ENCODE results near the gene UGT1A10. TPM values are rescaled to one million over a fixed set of nuclear protein-coding genes. Genes with fewer than 3 reads are reported as not detected.

The UGT1A10 gene
- total and polyA plus RNA-seq, 10 of the 15 experiments (the other 5 are each of a cell fraction or from before 2014, with no cell fraction given), result not detected

- FAIRE-seq (no peak), DNase-seq (ENCODE audit: low read depth, low spot score) (no peak), ATAC-seq (no peak)
- ChIA-PET CTCF (interaction anchor here (1.0 kb wide), 1 partner anchor 201 kb away, joined by 3 read pairs; no protein-coding TSS in a partner anchor), POLR2A (no interaction called here), RAD21 (ENCODE audit: unreplicated experiment) (no interaction called here), SMC1A (ENCODE audit: uncharacterized antibody, unreplicated experiment) (no interaction called here)
- in situ Hi-C loops (cut with MboI), result no loop called here
- no peaks in the 10 kb centered on the region; the same call in 1 of the 3 replicates for H3K9me3 ChIP-seq (replicated peaks; ENCODE audit: control insufficient read depth, insufficient read depth, low read length)
- intact Hi-C loops (cut with micrococcal nuclease; ENCODE audit: unreplicated experiment), result loop anchor here (10.0 kb wide), 1 partner anchor 228 kb away; no protein-coding TSS in a partner anchor
- H3K27me3 ChIP-seq (replicated peaks in 1 of 2; ENCODE audit: control insufficient read depth in 2 of 2, insufficient read depth in 2 of 2, low read length in 1 of 2), result peaks cover 0 to 4% of the 10 kb centered on the region in 2 experiments; a peak in 2 of 4 replicates
- H3K36me3 ChIP-seq (ENCODE audit: control insufficient read depth in 2 of 2, insufficient read depth in 2 of 2, low read length in 1 of 2), result no peaks in the 10 kb centered on the region
- BruUV-seq (replicated peaks), result no TSS peak
- H3K4me2 ChIP-seq (ENCODE audit: control insufficient read depth, insufficient read depth), result no peak overlapping the region
- no peak overlapping the region for H3K9ac ChIP-seq (ENCODE audit: control insufficient read depth, insufficient read depth, low read length)
- no peaks in the 10 kb centered on the region for H3K4me1 ChIP-seq (ENCODE audit: control insufficient read depth, insufficient read depth, low read length)
- no peak overlapping the region for H2AFZ ChIP-seq (ENCODE audit: control insufficient read depth, low read depth, low read length)
- H4K20me1 ChIP-seq (ENCODE audit: control insufficient read depth, insufficient read depth), result no peaks in the 10 kb centered on the region
- H3K4me3 ChIP-seq, result no peak overlapping the region
- H3K79me2 ChIP-seq (ENCODE audit: control insufficient read depth, insufficient read depth, low read length), result no peaks in the 10 kb centered on the region
- WGBS (ENCODE audit: insufficient coverage, insufficient replicate concordance, low lambda C conversion rate, missing lambda C conversion rate), result 71% methylated on average over 7 of the region's 7 CpGs
- no peak overlapping the region for H3K27ac ChIP-seq (ENCODE audit: control insufficient read depth, insufficient read depth)
- TF ChIP-seq RUNX3 (IDR thresholded peaks at IDR 0.05; ENCODE audit: low read length), result no peak
- TF ChIP-seq USF1 (IDR thresholded peaks at IDR 0.05; ENCODE audit: borderline replicate concordance, extremely low read length, insufficient read depth, low read depth, low read length), result no peak
- TF ChIP-seq, protein P1, sequence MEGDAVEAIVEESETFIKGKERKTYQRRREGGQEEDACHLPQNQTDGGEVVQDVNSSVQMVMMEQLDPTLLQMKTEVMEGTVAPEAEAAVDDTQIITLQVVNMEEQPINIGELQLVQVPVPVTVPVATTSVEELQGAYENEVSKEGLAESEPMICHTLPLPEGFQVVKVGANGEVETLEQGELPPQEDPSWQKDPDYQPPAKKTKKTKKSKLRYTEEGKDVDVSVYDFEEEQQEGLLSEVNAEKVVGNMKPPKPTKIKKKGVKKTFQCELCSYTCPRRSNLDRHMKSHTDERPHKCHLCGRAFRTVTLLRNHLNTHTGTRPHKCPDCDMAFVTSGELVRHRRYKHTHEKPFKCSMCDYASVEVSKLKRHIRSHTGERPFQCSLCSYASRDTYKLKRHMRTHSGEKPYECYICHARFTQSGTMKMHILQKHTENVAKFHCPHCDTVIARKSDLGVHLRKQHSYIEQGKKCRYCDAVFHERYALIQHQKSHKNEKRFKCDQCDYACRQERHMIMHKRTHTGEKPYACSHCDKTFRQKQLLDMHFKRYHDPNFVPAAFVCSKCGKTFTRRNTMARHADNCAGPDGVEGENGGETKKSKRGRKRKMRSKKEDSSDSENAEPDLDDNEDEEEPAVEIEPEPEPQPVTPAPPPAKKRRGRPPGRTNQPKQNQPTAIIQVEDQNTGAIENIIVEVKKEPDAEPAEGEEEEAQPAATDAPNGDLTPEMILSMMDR (IDR thresholded peaks at IDR 0.05 in 2 of 3, conservative IDR thresholded peaks at IDR 0.05 in 1 of 3; ENCODE audit: control insufficient read depth in 2 of 3, extremely low read depth in 1 of 3, insufficient read depth in 1 of 3, low read depth in 3 of 3, low read length in 3 of 3), result no peak
- no peak for TF ChIP-seq BMI1 (IDR thresholded peaks at IDR 0.05; ENCODE audit: borderline replicate concordance)
- no peak for TF ChIP-seq NR2C2 (IDR thresholded peaks at IDR 0.05; ENCODE audit: borderline replicate concordance, control insufficient read depth, insufficient read length, low read depth)
- no peak for TF ChIP-seq HCFC1 (IDR thresholded peaks at IDR 0.05; ENCODE audit: low read length)
- TF ChIP-seq POLR2AphosphoS5 (IDR thresholded peaks at IDR 0.05; ENCODE audit: low read length), result no peak
- TF ChIP-seq E2F8 (IDR thresholded peaks at IDR 0.05; ENCODE audit: low read depth, partially characterized antibody), result no peak
- TF ChIP-seq HDAC2 (IDR thresholded peaks at IDR 0.05), result no peak
- TF ChIP-seq PAX5 (IDR thresholded peaks at IDR 0.05; ENCODE audit: borderline replicate concordance, low read depth, low read length), result no peak
- no peak for TF ChIP-seq RAD51 (IDR thresholded peaks at IDR 0.05)
- TF ChIP-seq ZZZ3 (IDR thresholded peaks at IDR 0.05; ENCODE audit: control insufficient read depth, insufficient read length, low read depth), result no peak
- TF ChIP-seq RELA (IDR thresholded peaks at IDR 0.05; ENCODE audit: borderline replicate concordance, partially characterized antibody), result no peak
- no peak for TF ChIP-seq E4F1 (IDR thresholded peaks at IDR 0.05; ENCODE audit: borderline replicate concordance, partially characterized antibody)
- TF ChIP-seq PKNOX1 (IDR thresholded peaks at IDR 0.05), result no peak
These were observed 77.0 kb downstream of the UGT1A10 start for GRCh38 chr2:233713262-233713615.

All from GM12878 (cell line).